ENCODE data around the gene KCNK18.

The KCNK18 gene

DNA sequence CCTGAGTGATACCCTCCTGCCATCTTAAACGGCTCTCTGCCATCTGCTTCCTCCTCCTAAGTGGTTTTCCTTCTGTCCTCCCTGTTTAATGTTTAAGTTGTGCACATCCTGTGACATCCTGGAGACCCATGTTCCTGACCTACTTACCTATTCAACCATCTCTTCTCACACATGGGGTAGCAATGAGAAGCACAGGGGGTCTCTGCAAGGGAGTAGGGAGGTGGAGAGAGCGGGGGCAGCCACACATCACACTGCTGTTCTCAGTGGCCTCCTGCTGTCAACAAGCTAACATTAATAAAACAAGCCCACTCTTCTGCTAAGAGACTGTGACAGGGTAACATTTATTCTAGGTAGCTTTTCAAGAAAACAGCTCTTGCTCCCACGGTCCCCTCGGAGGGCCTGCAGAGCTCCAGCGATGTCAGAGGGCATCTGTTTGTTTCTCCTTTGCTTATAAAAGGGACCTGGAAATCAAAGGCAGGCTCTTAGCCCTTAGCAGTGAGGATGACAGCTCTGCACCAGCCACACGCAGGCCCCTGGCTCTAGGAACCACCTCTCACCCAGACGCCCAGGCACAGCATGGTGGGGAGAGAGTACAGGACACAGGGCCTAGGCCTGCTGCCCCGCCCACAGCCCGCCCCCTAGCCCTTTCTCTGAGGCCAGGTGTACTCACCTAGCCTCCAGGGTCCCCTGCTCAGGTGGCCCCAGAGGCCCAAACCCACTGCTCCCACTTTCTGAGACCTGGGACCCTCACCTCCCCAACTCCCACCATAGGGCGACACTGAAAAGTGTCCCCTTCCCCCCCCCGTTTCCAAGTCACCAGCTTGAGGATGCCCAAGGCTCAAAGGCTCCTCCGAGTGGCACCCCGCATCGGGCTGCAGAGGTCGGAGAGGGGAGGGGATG is 42.7 kb downstream of the KCNK18 start:
- no peaks in the 10 kb centered on the region for H3K4me1 ChIP-seq (ENCODE audit: control insufficient read depth, insufficient read depth, low read length)
- no peak for DNase-seq (ENCODE audit: low read depth, low spot score)
- H3K27ac ChIP-seq (ENCODE audit: low read length), result no peak overlapping the region
- H3K27me3 ChIP-seq (ENCODE audit: control insufficient read depth, insufficient read depth, low read length), result peaks cover 1% of the 10 kb centered on the region; the same call in 1 of the 2 replicates
- no CpG with 5 or more reads among the region's 15 CpGs for WGBS (ENCODE audit: insufficient coverage, insufficient read length)
- no peaks in the 10 kb centered on the region for H3K36me3 ChIP-seq (ENCODE audit: control insufficient read depth, insufficient read depth, low read length)
- peak overlapping the region; percentile 83; the same call in 1 of the 2 replicates for H3K4me3 ChIP-seq (ENCODE audit: low read length)
- no peaks in the 10 kb centered on the region for H3K9me3 ChIP-seq (ENCODE audit: control insufficient read depth, insufficient read depth, low read length)

DNA sequence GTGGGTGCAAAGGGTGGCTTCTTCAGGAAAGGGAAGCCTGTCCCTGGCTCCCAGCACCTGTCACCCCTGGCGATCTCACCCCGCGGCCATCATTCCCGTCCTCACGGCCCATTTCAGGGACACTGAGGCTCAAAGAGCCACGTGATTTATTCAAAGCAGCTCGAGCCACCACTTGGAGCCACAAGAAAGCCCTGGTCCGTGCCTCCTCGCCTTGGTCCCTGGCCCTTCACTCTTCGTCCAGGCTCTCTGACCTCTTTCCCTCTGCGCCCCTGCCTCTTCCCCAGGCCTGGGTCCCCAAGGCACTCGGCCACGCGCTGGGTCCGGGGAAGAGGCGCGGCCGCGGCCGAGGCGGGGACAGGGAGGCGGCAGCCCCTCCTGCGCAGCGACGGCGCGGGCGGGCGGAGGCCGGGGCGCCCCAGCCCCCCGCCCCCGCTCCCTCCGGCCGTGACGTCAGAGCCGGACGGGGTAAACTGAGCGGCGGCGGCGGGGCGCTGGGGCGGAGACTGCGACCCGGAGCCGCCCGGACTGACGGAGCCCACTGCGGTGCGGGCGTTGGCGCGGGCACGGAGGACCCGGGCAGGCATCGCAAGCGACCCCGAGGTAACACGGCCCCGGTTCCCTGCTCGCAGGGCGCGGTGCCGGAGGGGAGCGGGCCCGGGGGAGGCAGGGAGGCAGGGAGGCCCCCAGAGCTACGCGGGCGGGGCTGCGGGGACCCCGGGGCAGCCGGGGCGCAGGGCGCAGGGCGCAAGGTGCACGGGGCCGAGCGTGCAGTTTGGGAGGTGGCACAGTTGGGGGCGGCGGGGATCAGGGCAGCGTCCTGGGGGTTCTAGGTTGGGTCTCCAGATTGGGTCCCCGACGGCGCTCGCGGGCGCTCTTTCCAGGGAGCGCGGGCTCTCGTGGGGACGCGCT is 43.6 kb downstream of the KCNK18 start, which contains the start of gene SLC18A2:
SLC18A2 (plus strand) TSS at position 494 of the 909 bp plus-strand sequence. CDS start 580 bp downstream, outside the sequence.
- Histone ChIP-seq H3K9me3 (ENCODE audit: control insufficient read depth, insufficient read depth, low read length) (no peaks in the 10 kb centered on the region), H3K4me3 (ENCODE audit: low read length) (peak within 1 kb of the TSS; percentile 83), H3K27me3 (ENCODE audit: control insufficient read depth, insufficient read depth, low read length) (peaks cover 1% of the 10 kb centered on the region; the same call in 1 of the 2 replicates), H3K4me1 (ENCODE audit: control insufficient read depth, insufficient read depth, low read length) (no peaks in the 10 kb centered on the region), H3K36me3 (ENCODE audit: control insufficient read depth, insufficient read depth, low read length) (no peaks in the 10 kb centered on the region), H3K27ac (ENCODE audit: low read length) (no peak within 1 kb of the TSS)
- no peak for DNase-seq (ENCODE audit: low read depth, low spot score)
- no CpG with 5 or more reads among the region's 93 CpGs for WGBS (ENCODE audit: insufficient coverage, insufficient read length)

DNA sequence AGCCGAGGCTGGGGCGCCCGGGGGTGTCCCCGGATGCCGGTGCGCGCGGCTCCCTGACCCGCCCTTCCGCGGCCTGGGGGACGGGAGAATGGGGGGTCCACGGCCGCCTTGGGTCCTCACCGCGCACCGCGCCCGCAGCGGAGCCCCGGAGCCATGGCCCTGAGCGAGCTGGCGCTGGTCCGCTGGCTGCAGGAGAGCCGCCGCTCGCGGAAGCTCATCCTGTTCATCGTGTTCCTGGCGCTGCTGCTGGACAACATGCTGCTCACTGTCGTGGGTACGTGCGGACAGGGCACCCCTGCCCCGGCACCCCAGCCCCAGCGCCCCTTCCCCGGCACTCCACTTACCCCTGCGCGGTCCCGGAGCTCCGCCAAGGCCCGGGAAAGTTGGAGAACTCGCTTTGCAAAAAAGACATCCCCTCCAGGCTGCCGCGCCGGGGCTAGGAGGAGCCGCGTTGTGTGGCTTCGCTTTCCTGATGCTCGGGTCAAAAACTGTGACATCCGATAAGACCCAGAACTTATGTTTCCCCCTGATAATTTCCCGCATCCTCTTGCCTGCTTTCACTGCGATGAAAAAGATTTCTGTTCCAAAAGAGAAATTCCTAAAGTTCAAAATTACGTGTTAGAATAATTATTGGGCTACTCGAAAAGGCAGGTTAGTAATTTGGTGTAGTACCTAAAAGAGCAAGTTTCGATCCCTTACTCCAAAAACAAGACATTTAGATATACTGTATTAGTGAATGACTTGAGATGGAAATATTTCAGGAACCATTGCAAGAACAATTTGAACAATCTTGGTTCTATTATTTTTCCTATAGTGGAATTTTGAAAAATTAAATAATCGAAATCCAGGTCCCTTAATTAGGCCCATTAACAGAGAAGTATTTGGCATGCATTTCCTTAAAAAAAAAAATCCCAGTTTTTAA is 44.5 kb downstream of the KCNK18 start:
- no CpG with 5 or more reads among the region's 56 CpGs for WGBS (ENCODE audit: insufficient coverage, insufficient read length)
- Histone ChIP-seq H3K27ac (ENCODE audit: low read length) (no peak overlapping the region), H3K27me3 (ENCODE audit: control insufficient read depth, insufficient read depth, low read length) (peaks cover 1% of the 10 kb centered on the region; the same call in 1 of the 2 replicates), H3K9me3 (ENCODE audit: control insufficient read depth, insufficient read depth, low read length) (no peaks in the 10 kb centered on the region), H3K4me1 (ENCODE audit: control insufficient read depth, insufficient read depth, low read length) (no peaks in the 10 kb centered on the region), H3K36me3 (ENCODE audit: control insufficient read depth, insufficient read depth, low read length) (no peaks in the 10 kb centered on the region), H3K4me3 (ENCODE audit: low read length) (peak overlapping the region; percentile 83; the same call in 1 of the 2 replicates)
- DNase-seq (ENCODE audit: low read depth, low spot score), result no peak

GRCh38 chr10:117242463-117242832 is 45.2 kb downstream of the KCNK18 start:
- Histone ChIP-seq H3K9me3 (ENCODE audit: control insufficient read depth, insufficient read depth, low read length) (no peaks in the 10 kb centered on the region), H3K4me3 (ENCODE audit: low read length) (no peak overlapping the region), H3K4me1 (ENCODE audit: control insufficient read depth, insufficient read depth, low read length) (no peaks in the 10 kb centered on the region), H3K36me3 (ENCODE audit: control insufficient read depth, insufficient read depth, low read length) (no peaks in the 10 kb centered on the region), H3K27ac (ENCODE audit: low read length) (no peak overlapping the region), H3K27me3 (ENCODE audit: control insufficient read depth, insufficient read depth, low read length) (peaks cover 1% of the 10 kb centered on the region; the same call in 1 of the 2 replicates)
- no CpG with 5 or more reads among the region's 8 CpGs for WGBS (ENCODE audit: insufficient coverage, insufficient read length)
- DNase-seq (ENCODE audit: low read depth, low spot score), result no peak

DNA sequence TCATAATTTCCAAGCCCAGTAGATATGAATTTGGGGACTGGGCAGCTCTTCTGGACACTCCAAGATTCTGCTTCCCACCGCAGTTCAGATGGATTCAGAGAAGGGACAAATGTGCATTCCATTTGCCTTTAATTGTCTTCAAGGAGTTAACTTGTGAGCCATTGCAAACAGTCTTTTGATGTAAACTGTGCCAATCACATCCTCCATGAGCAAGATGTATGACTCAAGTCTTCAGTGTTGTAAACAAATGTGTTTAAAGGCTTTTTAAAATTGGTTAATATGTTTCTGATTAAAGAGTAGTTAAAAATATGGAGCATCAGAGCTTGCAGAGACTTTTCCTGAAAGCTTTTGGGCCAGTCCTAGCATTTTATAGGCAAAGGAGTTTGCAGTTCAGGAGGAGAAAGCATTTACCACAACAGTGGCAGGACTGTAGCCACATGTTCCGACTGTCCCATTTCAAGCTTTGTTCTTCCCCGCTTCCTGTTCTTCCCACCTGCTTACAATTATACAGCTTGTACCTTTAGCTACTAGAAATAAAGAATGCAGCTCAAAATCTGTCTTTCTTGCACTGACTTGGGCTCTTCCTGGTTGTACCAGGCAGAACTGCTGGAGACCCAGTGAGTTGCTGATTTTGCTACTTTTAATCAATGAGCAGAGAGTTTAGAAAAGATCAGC is 49.8 kb downstream of the KCNK18 start:
- no peak overlapping the region for H3K4me3 ChIP-seq (ENCODE audit: low read length)

GRCh38 chr10:117248750-117249465 is 51.6 kb downstream of the KCNK18 start:
- no peaks in the 10 kb centered on the region for H3K9me3 ChIP-seq (ENCODE audit: control insufficient read depth, insufficient read depth, low read length)
- no peak for DNase-seq (ENCODE audit: low read depth, low spot score)
- no CpG with 5 or more reads among the region's 10 CpGs for WGBS (ENCODE audit: insufficient coverage, insufficient read length)
- H3K36me3 ChIP-seq (ENCODE audit: control insufficient read depth, insufficient read depth, low read length), result no peaks in the 10 kb centered on the region
- no peaks in the 10 kb centered on the region for H3K27me3 ChIP-seq (ENCODE audit: control insufficient read depth, insufficient read depth, low read length)
- H3K27ac ChIP-seq (ENCODE audit: low read length), result no peak overlapping the region
- H3K4me3 ChIP-seq (ENCODE audit: low read length), result no peak overlapping the region
- peaks cover 3% of the 10 kb centered on the region; the same call in 1 of the 2 replicates for H3K4me1 ChIP-seq (ENCODE audit: control insufficient read depth, insufficient read depth, low read length)

More for the DNA sequence above, 49.8 kb downstream of the KCNK18 start:
- H3K27ac ChIP-seq (ENCODE audit: low read length), result no peak overlapping the region
- WGBS (ENCODE audit: insufficient coverage, insufficient read length), result no CpG with 5 or more reads among the region's 3 CpGs
- no peaks in the 10 kb centered on the region for H3K36me3 ChIP-seq (ENCODE audit: control insufficient read depth, insufficient read depth, low read length)
- no peak for DNase-seq (ENCODE audit: low read depth, low spot score)
- H3K4me1 ChIP-seq (ENCODE audit: control insufficient read depth, insufficient read depth, low read length), result no peaks in the 10 kb centered on the region
- no peaks in the 10 kb centered on the region for H3K9me3 ChIP-seq (ENCODE audit: control insufficient read depth, insufficient read depth, low read length)
- H3K27me3 ChIP-seq (ENCODE audit: control insufficient read depth, insufficient read depth, low read length), result no peaks in the 10 kb centered on the region; the same call in 1 of the 2 replicates

- Histone ChIP-seq H3K27ac (ENCODE audit: low read length) (no peak overlapping the region), H3K4me3 (ENCODE audit: low read length) (no peak overlapping the region), H3K36me3 (ENCODE audit: control insufficient read depth, insufficient read depth, low read length) (no peaks in the 10 kb centered on the region), H3K27me3 (ENCODE audit: control insufficient read depth, insufficient read depth, low read length) (no peaks in the 10 kb centered on the region), H3K4me1 (ENCODE audit: control insufficient read depth, insufficient read depth, low read length) (peaks cover 3% of the 10 kb centered on the region; the same call in 1 of the 2 replicates), H3K9me3 (ENCODE audit: control insufficient read depth, insufficient read depth, low read length) (no peaks in the 10 kb centered on the region)
- WGBS (ENCODE audit: insufficient coverage, insufficient read length), result no CpG with 5 or more reads among the region's 6 CpGs
- no peak for DNase-seq (ENCODE audit: low read depth, low spot score)
These were observed 52.3 kb downstream of the KCNK18 start for GRCh38 chr10:117249493-117250093.

DNA sequence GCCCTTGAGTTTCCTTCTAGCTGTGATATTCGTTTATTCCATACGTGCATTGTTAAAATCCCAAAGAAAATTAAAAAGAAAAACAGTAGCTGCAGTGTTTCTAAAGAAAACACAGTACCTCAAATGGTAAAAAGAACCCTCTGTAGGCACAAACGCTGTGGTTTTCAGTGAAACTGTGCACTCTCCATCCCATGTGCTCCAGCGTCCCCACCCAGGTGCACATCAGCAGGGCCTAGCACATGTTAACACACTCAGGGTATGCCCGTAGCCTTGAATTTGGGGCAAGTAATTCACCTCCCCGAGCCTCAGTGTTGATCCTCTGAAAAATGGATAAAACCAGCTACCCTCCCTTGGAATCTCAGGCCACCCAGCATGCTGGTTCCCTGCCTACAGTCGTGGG is 53.1 kb downstream of the KCNK18 start:
- no CpG with 5 or more reads among the region's 7 CpGs for WGBS (ENCODE audit: insufficient coverage, insufficient read length)
- Histone ChIP-seq H3K27me3 (ENCODE audit: control insufficient read depth, insufficient read depth, low read length) (no peaks in the 10 kb centered on the region), H3K9me3 (ENCODE audit: control insufficient read depth, insufficient read depth, low read length) (no peaks in the 10 kb centered on the region), H3K27ac (ENCODE audit: low read length) (no peak overlapping the region), H3K36me3 (ENCODE audit: control insufficient read depth, insufficient read depth, low read length) (no peaks in the 10 kb centered on the region), H3K4me1 (ENCODE audit: control insufficient read depth, insufficient read depth, low read length) (peaks cover 3% of the 10 kb centered on the region; the same call in 1 of the 2 replicates), H3K4me3 (ENCODE audit: low read length) (no peak overlapping the region)
- no peak for DNase-seq (ENCODE audit: low read depth, low spot score)
